HG03354 (cell line): ENCODE results near the gene CAMK2D.
"Not testable (repeated sequence)": the region's sequence is repeated elsewhere in the genome, so short reads cannot be mapped to it uniquely, and the experiment has no call there.

ENCODE experiments used
- ATAC-seq: cut with Tn5 transposase; IDR thresholded peaks from one replicate; pipeline ENCODE4 v1.9.1; 2021; ENCODE audit warnings: mild to moderate bottlenecking; ENCODE audit not compliant: unreplicated experiment, poor library complexity, severe bottlenecking

CAMK2D gene

DNA sequence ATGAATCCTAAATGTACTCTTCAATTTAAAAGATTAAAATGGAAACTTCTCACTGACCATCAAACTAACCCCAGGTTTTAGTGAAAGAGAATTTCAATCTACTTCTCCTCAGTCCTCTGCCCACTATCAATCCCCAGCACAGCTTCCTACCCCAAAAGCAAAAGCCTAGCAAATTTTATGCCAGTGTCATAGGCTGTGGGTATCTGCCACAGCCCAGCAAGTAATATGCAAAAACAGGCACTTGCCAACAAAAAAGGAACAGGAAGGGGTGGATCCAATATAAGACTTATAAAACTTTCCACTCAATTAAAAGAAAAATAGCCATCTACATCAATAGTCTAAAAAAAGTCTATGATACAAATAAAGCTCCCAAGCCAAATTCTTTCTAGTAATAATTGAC is 22.3 kb downstream of the CAMK2D start:
- no peak for ATAC-seq

- ATAC-seq, result no peak
Measured at GRCh38 chr4:113738251-113738650, 23.3 kb downstream of the CAMK2D start.

DNA sequence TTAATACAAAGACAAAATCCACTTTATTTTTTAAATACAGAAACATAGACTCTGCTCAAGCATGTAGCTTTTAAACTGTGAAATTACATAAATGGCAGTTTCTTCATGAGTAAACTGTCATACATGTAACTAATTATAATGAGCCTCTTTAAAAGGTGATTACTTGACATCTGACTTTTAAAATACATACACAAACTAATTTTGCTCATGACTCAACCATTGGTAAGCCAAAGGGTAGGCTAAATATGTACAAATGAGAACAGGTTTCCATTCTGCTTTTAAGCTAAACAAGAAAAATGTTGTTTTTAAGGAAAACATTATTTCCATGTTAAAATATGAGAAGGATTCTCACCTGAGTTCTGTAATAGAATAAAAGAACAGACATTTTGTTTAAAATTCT is 27.9 kb downstream of the CAMK2D start:
- ATAC-seq, result no peak

- no peak for ATAC-seq
Measured at GRCh38 chr4:113732967-113733527, 28.5 kb downstream of the CAMK2D start.

DNA sequence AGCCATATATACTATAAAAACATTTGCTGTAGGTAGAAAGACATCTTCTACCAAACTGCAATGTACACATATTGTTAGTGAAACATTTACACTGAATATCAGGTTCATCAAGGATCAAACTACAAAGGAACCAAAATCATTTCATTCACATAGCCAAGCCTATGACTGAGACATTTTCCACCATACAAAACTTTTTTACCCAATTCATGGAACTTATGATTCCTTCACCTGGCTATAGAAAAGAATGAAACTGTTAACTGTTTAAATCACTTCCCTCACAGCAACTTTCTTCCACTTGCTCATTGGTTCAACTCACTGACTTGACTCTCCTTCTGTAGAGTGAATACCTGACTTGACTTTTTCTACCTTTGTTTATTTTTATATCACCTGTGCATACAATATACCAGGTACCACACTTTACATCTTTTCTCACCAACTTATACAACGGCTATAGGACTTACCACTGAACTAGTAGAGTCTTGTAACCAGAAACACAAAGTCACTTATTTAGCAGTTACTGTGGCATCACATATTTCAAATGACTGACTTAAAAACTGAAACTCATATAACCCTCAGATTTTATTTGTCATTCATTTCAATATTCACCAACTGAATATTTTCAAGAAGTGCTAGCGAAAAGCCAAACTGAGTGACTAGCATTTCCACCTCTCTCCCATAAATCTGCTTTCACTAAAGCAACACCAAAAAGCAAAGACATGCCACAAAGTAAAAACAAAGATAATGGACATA is 30.9 kb downstream of the CAMK2D start:
- no peak for ATAC-seq

GRCh38 chr4:113727802-113728201 is 33.7 kb downstream of the CAMK2D start:
- no peak for ATAC-seq

DNA sequence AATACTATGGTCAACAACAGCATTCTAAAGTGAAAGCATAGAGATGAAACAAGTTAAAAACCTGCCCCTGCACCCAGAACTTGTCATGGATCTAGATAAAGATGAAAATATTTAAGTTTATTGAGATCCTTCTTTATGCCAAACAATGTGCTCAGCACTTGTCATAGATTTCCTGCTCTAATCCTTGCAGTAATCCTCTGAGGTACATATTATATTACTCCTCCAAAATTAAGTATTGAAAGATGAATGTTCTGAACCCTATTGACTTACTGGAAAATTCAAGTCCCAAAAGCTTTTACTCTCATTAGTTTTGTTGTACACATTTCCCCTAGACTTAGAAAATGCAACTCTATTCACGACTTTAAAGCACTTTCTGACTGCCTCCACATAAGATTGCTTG is 35.6 kb downstream of the CAMK2D start:
- ATAC-seq, result no peak

- ATAC-seq, result no peak
Measured at GRCh38 chr4:113718252-113718651, 43.3 kb downstream of the CAMK2D start.

- ATAC-seq, result no peak
Measured at GRCh38 chr4:113711883-113712662, 49.5 kb downstream of the CAMK2D start.

DNA sequence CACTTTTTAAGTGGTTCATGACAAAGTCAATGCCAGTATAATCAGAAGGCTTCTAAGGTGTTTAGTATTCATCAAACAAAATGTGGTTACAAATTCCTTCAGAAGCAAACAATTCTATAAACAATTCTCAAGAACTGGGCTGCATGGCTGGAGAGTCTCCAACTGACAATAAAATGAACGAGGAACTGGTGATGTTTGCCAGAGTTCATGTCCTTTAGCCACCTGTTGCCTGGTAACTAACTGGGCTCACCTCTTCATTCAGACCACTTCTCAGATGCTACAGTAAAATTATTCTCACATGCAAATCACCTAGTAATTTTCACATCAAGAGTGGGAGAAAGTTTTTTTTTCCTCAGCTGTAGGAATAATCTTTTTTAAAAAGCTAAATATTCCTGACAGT is 53.3 kb downstream of the CAMK2D start:
- ATAC-seq, result peak; percentile 86

GRCh38 chr4:113707048-113707447 is 54.5 kb downstream of the CAMK2D start:
- no peak for ATAC-seq

DNA sequence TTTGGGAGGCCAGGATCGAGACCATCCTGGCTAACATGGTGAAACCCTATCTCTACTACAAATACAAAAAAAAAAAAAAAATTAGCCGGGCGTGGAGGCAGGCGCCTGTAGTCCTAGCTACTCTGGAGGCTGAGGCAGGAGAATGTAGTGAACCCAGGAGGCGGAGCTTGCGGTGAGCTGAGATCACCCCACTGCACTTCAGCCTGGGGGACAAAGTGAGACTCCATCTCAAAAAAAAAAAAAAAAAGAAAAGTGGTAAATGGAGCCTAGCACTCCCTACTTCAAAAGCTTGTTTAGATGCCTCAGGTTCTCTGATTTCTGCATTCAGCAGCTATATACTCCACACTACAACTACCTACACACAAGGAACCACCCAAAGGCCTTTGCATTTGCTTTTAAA is 56.4 kb downstream of the CAMK2D start:
- not testable (repeated sequence) for ATAC-seq

GRCh38 chr4:113702596-113702995 is 58.9 kb downstream of the CAMK2D start:
- not testable (repeated sequence) for ATAC-seq

DNA sequence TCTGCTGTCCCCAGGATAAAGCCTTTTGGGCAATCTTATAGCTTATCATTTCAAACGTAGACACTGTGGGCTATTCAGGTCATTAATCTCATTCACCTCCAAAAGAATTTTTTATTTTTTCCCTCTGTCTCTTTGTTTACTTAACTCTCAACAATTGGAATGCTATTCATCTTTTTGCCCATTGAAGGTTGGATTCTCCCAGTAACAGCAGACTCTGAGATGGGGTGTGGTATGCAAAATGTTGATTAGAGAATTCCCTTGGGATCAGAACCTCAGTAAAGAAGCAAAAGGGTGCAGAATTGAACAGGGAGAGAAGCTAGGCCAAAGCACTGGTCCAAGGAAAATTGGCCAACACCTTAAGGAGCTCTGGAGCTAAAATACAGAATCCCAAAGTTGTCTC is 60.4 kb downstream of the CAMK2D start:
- no peak for ATAC-seq

DNA sequence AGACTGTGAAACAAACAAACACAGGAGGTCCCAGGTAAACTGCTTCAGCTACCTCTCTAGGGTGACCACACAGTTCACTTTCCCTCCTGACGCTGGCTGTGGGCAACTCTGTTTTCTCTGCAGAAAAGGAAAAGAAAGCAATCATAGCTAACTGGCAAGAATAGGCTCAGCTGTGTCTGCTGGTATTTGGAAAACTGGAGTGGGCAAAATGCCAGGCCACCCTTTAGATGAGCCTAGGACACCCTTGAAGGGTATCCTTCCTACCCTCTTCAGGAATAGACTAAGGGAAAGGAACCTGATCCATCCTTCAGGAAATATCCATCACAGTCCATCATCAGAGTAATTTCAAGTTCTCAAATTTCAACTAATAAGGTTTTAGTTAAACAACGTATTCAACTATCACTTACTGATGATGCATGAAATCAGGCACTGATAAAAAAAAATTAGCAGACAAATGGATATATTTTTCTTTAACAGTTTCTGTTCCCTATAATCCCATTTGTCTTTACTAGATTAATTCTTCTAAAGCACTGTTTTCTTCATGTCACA is 60.9 kb downstream of the CAMK2D start:
- ATAC-seq, result no peak

DNA sequence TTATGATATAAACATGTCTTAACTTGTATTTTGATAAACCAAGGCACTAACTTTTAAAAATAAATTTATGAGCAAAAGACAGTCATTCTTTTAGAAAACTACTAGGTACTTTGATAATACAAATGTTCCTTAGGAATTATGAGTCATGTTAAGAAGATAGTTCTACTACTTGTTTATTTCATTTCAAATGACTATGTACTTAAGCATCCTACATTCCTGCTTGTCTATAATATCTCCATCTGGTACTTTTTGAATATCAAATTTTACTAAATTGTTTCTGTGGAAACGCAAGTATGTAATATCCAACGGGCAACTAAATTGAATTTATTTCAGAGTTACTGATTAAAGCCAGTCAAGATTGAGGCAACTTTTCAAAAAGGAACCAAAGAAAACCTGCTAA is 61.8 kb downstream of the CAMK2D start:
- ATAC-seq, result no peak

- ATAC-seq, result no peak
Measured at GRCh38 chr4:113697429-113697828, 64.1 kb downstream of the CAMK2D start.

DNA sequence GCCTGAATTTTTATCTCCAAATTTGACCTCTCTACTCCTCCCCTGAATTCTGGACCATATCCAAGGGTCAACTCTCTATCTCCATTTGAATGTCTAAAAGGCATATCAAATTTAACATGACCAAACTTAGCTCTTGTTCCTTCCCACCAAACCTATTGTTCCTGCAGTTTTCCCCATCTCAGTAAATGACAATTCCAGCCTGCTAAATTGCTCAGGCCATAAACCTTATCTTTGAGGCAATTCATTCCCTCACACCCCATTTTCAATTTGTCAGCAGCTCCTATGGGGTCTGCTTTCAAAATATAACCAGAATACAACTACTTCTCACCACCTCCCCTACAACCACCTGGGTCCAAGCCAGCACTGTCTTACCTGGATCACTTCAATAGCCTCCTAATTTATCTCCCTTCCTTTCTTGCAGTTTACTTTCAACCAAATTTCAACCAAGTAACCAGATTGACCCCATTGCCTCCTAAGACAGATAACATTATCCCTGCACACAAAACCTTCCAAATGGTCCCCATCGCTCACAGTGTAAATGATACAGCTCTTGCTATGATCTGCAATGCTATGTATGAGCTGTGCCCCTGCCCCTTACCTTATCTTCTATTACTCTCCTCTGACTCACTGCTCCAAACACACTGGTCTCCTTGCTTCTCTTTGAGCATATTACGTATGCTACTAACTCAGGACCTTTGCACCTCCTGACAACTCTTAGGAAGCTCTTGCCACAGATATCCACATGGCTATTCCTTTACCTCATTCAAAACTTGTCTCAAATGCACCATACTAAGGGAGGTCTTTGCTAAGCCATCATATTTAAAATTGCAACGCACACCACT is 66.0 kb downstream of the CAMK2D start:
- ATAC-seq, result no peak

GRCh38 chr4:113694008-113694407 is 67.5 kb downstream of the CAMK2D start:
- no peak for ATAC-seq
